VCaP (cell line): Measurements from ENCODE around the gene PANX2.

Experiments
- H3K27ac ChIP-seq: fragments of 450-650 bp; 2 replicates; pipeline ENCODE4 v1.5.1; 2017
- CTCF ChIP-seq: fragments of 450-650 bp; conservative IDR thresholded peaks from 2 replicates; pipeline ENCODE4 v1.5.1; 2017; ENCODE audit warnings: mild to moderate bottlenecking, moderate library complexity

The PANX2 gene

GRCh38 chr22:50226063-50226874 is 55.7 kb downstream of the PANX2 start:
- H3K27ac ChIP-seq, result no peak overlapping the region
- TF ChIP-seq CTCF, result no peak

GRCh38 chr22:50226875-50227165 is 56.3 kb downstream of the PANX2 start:
- H3K27ac ChIP-seq, result no peak overlapping the region
- no peak for TF ChIP-seq CTCF

- TF ChIP-seq CTCF, result no peak
- no peak overlapping the region for H3K27ac ChIP-seq
Measured at GRCh38 chr22:50227579-50228215, 57.2 kb downstream of the PANX2 start.

GRCh38 chr22:50228366-50228765 is 57.8 kb downstream of the PANX2 start:
- H3K27ac ChIP-seq, result no peak overlapping the region
- TF ChIP-seq CTCF, result no peak

GRCh38 chr22:50229370-50229769 is 58.8 kb downstream of the PANX2 start:
- TF ChIP-seq CTCF, result no peak
- H3K27ac ChIP-seq, result no peak overlapping the region
